Daoy (cell line): ENCODE data around the gene ABCC10. TPM values are rescaled to one million over a fixed set of nuclear protein-coding genes. Genes with fewer than 3 reads are reported as not detected.
A peak's percentile ranks its signal among the peaks of the same experiment; 100 is the strongest.

Experiments
- DNase-seq: peaks from one replicate; pipeline ENCODE4 v3.0.0-alpha.2; 2015; ENCODE audit warnings: low read depth
- total RNA-seq: library from RNA; depleted of rRNA; stranded (reverse); fragments of >200 nt; shearing (Covaris generic); gene quantifications from 2 replicates; pipeline ENCODE4 v1.2.3, GENCODE V29; 2014

ABCC10 gene
- total RNA-seq, 1 experiment from 2014 or later, result 7.9 TPM

GRCh38 chr6:43468240-43468639 lies 40.9 kb downstream of the ABCC10 start:
- DNase-seq, result no peak

GRCh38 chr6:43468748-43469681 lies 41.7 kb downstream of the ABCC10 start:
- DNase-seq, result no peak

GRCh38 chr6:43469947-43470346 lies 42.6 kb downstream of the ABCC10 start:
- no peak for DNase-seq

GRCh38 chr6:43471399-43471798 lies 44.1 kb downstream of the ABCC10 start:
- DNase-seq, result no peak

- DNase-seq, result no peak
Observed at GRCh38 chr6:43472515-43472914, 45.2 kb downstream of the ABCC10 start.

GRCh38 chr6:43475516-43475915 lies 48.2 kb downstream of the ABCC10 start:
- DNase-seq, result no peak

GRCh38 chr6:43476746-43477145 lies 49.4 kb downstream of the ABCC10 start:
- no peak for DNase-seq

- DNase-seq, result peak; percentile 98
Observed at GRCh38 chr6:43477235-43478007, 50.1 kb downstream of the ABCC10 start, which contains the start of gene TJAP1. TJAP1 (plus strand) TSS chr6:43477570; CDS start chr6:43499002, 21,432 bp downstream.

- no peak for DNase-seq
Observed at GRCh38 chr6:43478008-43478372, 50.6 kb downstream of the ABCC10 start.

GRCh38 chr6:43481075-43481474 lies 53.7 kb downstream of the ABCC10 start:
- DNase-seq, result no peak

- DNase-seq, result no peak
Observed at GRCh38 chr6:43481591-43482236, 54.4 kb downstream of the ABCC10 start.

- peak; percentile 48 for DNase-seq
Observed at GRCh38 chr6:43488667-43489276, 61.4 kb downstream of the ABCC10 start.

- no peak for DNase-seq
Observed at GRCh38 chr6:43489277-43490072, 62.1 kb downstream of the ABCC10 start.

GRCh38 chr6:43490523-43490939 lies 63.2 kb downstream of the ABCC10 start:
- no peak for DNase-seq

- DNase-seq, result peak; percentile 79
Observed at GRCh38 chr6:43491750-43492661, 64.7 kb downstream of the ABCC10 start.

GRCh38 chr6:43492673-43493072 lies 65.3 kb downstream of the ABCC10 start:
- no peak for DNase-seq

- DNase-seq, result no peak
Observed at GRCh38 chr6:43493230-43493629, 65.9 kb downstream of the ABCC10 start.

- no peak for DNase-seq
Observed at GRCh38 chr6:43493833-43494232, 66.5 kb downstream of the ABCC10 start.

GRCh38 chr6:43494321-43494720 lies 67.0 kb downstream of the ABCC10 start:
- DNase-seq, result no peak

GRCh38 chr6:43494766-43495165 lies 67.4 kb downstream of the ABCC10 start:
- no peak for DNase-seq
